Measurements from ENCODE around the gene RGS19. TPM values are rescaled to one million over a fixed set of nuclear protein-coding genes. Genes with fewer than 3 reads are reported as not detected.

RGS19 gene
- total RNA-seq, 2 experiments from 2014 or later: 9.7 to 14.8 TPM

DNA sequence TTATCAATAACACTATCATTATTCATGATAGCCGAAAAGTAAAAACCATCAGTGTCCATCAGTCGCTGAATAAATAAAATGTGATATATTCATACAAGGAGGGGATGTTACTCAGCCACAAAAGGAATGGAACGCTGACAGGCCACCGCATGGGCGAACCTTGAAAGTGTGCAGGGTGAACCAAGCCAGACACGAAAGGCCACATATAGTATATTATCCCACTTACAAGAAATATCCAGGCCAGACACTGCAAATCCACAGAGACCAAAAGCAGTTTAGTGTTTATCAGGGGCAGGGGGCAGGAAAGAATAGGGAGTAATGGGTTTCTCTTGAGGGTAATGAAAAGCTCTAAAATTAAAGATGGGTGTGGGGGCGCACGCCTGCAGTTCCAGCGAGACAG, 35.5 kb downstream of the RGS19 start:
- Histone ChIP-seq H3K27ac (ENCODE audit: low read depth in 1 of 2, low read length in 2 of 2) (no peak overlapping the region), H3K27me3 (ENCODE audit: control insufficient read depth in 1 of 2, insufficient read depth in 2 of 2, low read length in 2 of 2) (peaks cover 2 to 8% of the 10 kb centered on the region in 2 experiments), H3K9me3 (ENCODE audit: control insufficient read depth in 1 of 2, insufficient read depth in 1 of 2, low read length in 2 of 2) (no peaks in the 10 kb centered on the region), H3K36me3 (ENCODE audit: insufficient read depth, low read length) (no peaks in the 10 kb centered on the region), H3K4me3 (ENCODE audit: low read length) (no peak overlapping the region), H3K4me1 (ENCODE audit: insufficient read depth, low read length) (peaks cover 42% of the 10 kb centered on the region)
- ChIA-PET POLR2A (interaction anchor here (1.0 to 1.9 kb wide), 4 partner anchors 13 to 88 kb away, joined by 3 to 6 read pairs (median 4); partner anchors contain the start of genes PRPF6, TCEA2 and UCKL1), CTCF (interaction anchor here (1.3 kb wide), 1 partner anchor 14 kb away, joined by 3 read pairs; no protein-coding TSS in a partner anchor)
- intact Hi-C loops (cut with DNase I, micrococcal nuclease): loop anchor here in 1 of 2 experiments (5.0 kb wide), 1 partner anchor 34 kb away; the partner anchor contains the start of gene RGS19
- TF ChIP-seq, protein P1, sequence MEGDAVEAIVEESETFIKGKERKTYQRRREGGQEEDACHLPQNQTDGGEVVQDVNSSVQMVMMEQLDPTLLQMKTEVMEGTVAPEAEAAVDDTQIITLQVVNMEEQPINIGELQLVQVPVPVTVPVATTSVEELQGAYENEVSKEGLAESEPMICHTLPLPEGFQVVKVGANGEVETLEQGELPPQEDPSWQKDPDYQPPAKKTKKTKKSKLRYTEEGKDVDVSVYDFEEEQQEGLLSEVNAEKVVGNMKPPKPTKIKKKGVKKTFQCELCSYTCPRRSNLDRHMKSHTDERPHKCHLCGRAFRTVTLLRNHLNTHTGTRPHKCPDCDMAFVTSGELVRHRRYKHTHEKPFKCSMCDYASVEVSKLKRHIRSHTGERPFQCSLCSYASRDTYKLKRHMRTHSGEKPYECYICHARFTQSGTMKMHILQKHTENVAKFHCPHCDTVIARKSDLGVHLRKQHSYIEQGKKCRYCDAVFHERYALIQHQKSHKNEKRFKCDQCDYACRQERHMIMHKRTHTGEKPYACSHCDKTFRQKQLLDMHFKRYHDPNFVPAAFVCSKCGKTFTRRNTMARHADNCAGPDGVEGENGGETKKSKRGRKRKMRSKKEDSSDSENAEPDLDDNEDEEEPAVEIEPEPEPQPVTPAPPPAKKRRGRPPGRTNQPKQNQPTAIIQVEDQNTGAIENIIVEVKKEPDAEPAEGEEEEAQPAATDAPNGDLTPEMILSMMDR (IDR thresholded peaks at IDR 0.05): no peak
- DNase-seq (no peak), ATAC-seq (ENCODE audit: poor library complexity) (no peak)
- peaks cover 46% of the 10 kb centered on the region for H3K4me1 Mint-ChIP-seq (ENCODE audit: low read depth)
- peak overlapping the region; percentile 83 for H3K4me3 Mint-ChIP-seq
- H3K9me3 Mint-ChIP-seq: no peaks in the 10 kb centered on the region
- no peaks in the 10 kb centered on the region for H3K36me3 Mint-ChIP-seq (ENCODE audit: low read depth)
- peaks cover 17% of the 10 kb centered on the region for H3K27me3 Mint-ChIP-seq
- peak overlapping the region; percentile 79 for H3K27ac Mint-ChIP-seq

DNA sequence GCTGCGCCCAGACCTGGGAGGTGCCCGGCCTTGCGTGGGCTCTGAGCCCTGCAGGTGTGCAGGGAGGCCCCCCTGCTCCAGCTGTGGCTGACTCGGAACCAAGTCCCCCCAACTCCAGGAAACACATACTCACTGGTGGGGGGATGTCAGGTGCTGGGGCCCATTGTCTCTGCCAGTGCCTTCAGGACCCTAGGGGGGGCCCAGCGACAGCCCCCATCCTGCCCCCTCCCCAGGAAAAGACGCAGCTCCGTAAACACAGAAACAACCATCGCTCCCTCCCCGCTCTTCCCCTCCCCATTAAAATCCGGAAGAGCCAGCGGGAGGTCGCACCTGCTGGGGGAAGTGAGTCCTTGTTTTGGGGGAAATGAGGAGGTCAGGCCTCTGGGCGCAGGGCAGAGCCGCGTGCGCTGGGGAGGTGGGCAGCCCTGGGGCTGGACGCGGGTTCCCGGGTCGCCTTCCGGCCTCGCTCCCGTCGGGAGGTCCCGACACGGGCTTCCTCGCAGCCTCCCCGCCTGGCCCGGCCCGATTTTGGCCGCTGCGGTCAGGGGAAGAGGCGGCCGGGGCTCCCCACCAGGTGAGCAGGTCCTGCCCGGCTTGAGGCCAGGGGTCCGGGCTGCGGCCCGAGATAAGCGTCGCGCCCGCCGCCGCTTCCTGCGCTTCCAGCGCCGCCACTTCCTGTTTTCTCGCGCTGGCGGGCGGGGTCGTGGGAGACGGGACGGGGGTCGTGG, 37.1 kb downstream of the RGS19 start:
- H3K4me1 ChIP-seq (ENCODE audit: insufficient read depth, low read length): peaks cover 50% of the 10 kb centered on the region
- peak overlapping the region; percentile 67 for H3K4me3 ChIP-seq (ENCODE audit: low read length)
- intact Hi-C loops (cut with DNase I, micrococcal nuclease): loop anchor here in 1 of 2 experiments (5.0 kb wide), 1 partner anchor 35 kb away; the partner anchor contains the start of gene RGS19
- DNase-seq (peak in 3 of 14 experiments; percentile 27 to 51 (median 47)), ATAC-seq (ENCODE audit: poor library complexity) (no peak)
- H3K27me3 Mint-ChIP-seq: peaks cover 14% of the 10 kb centered on the region
- POLR2A ChIA-PET: interaction anchor here (1.0 to 1.8 kb wide), 6 partner anchors 15 to 78 kb away, joined by 3 to 14 read pairs (median 4); partner anchors contain the start of genes LKAAEAR1, OPRL1, PRPF6 and RGS19
- H3K9me3 ChIP-seq (ENCODE audit: control insufficient read depth in 1 of 2, insufficient read depth in 1 of 2, low read length in 2 of 2): no peaks in the 10 kb centered on the region
- H3K27ac Mint-ChIP-seq: peak overlapping the region; percentile 85
- H3K27me3 ChIP-seq (ENCODE audit: control insufficient read depth in 1 of 2, insufficient read depth in 2 of 2, low read length in 2 of 2): peaks cover 5 to 6% of the 10 kb centered on the region in 2 experiments
- peaks cover 53% of the 10 kb centered on the region for H3K4me1 Mint-ChIP-seq (ENCODE audit: low read depth)
- H3K9me3 Mint-ChIP-seq: no peaks in the 10 kb centered on the region
- peak overlapping the region; percentile 46 to 61 for H3K27ac ChIP-seq (ENCODE audit: low read depth in 1 of 2, low read length in 2 of 2)
- no peaks in the 10 kb centered on the region for H3K36me3 Mint-ChIP-seq (ENCODE audit: low read depth)
- TF ChIP-seq, protein P1 (IDR thresholded peaks at IDR 0.05): no peak
- no peaks in the 10 kb centered on the region for H3K36me3 ChIP-seq (ENCODE audit: insufficient read depth, low read length)
- CTCF ChIA-PET: interaction anchor here (0.9 kb wide), 1 partner anchor 62 kb away, joined by 4 read pairs; the partner anchor contains the start of gene PRPF6
- peak overlapping the region; percentile 87 for H3K4me3 Mint-ChIP-seq

DNA sequence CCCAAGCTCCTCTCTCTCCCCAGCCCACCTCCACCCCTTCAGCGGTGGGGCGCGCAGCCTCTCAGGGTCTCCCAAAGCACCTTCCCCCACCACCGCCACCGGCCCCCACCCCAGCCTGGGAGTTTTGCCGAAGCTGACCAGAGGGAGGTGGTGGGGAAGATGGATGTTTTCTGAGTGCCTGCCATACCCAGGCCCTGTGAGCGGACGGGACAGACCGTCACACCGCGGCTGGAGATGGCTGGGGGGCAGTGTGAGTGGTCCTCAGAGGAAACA, 37.6 kb downstream of the RGS19 start:
- H3K4me3 Mint-ChIP-seq: peak overlapping the region; percentile 87
- intact Hi-C loops (cut with DNase I, micrococcal nuclease): loop anchor here in 1 of 2 experiments (5.0 kb wide), 1 partner anchor 36 kb away; the partner anchor contains the start of gene RGS19
- Histone ChIP-seq H3K9me3 (ENCODE audit: control insufficient read depth in 1 of 2, insufficient read depth in 1 of 2, low read length in 2 of 2) (no peaks in the 10 kb centered on the region), H3K27ac (ENCODE audit: low read depth in 1 of 2, low read length in 2 of 2) (peak overlapping the region in 1 of 2 donors; percentile 46), H3K27me3 (ENCODE audit: control insufficient read depth in 1 of 2, insufficient read depth in 2 of 2, low read length in 2 of 2) (peaks cover 5 to 6% of the 10 kb centered on the region in 2 experiments), H3K4me1 (ENCODE audit: insufficient read depth, low read length) (peaks cover 55% of the 10 kb centered on the region), H3K4me3 (ENCODE audit: low read length) (peak overlapping the region; percentile 67), H3K36me3 (ENCODE audit: insufficient read depth, low read length) (no peaks in the 10 kb centered on the region)
- peaks cover 53% of the 10 kb centered on the region for H3K4me1 Mint-ChIP-seq (ENCODE audit: low read depth)
- no peak for DNase-seq
- H3K27ac Mint-ChIP-seq: peak overlapping the region; percentile 85
- ATAC-seq (ENCODE audit: poor library complexity): no peak
- no peaks in the 10 kb centered on the region for H3K36me3 Mint-ChIP-seq (ENCODE audit: low read depth)
- peaks cover 9% of the 10 kb centered on the region for H3K27me3 Mint-ChIP-seq
- ChIA-PET POLR2A (interaction anchor here (1.0 to 1.8 kb wide), 6 partner anchors 16 to 78 kb away, joined by 3 to 14 read pairs (median 4); partner anchors contain the start of genes LKAAEAR1, OPRL1, PRPF6 and RGS19), CTCF (interaction anchor here (0.9 kb wide), 1 partner anchor 61 kb away, joined by 4 read pairs; the partner anchor contains the start of gene PRPF6)
- TF ChIP-seq, protein P1 (IDR thresholded peaks at IDR 0.05): no peak
- H3K9me3 Mint-ChIP-seq: no peaks in the 10 kb centered on the region
